Hepatocyte (in vitro differentiated cells): ENCODE data around the gene ITIH6. TPM values are rescaled to one million over a fixed set of nuclear protein-coding genes. Genes with fewer than 3 reads are reported as not detected.
A peak's percentile ranks its signal among the peaks of the same experiment; 100 is the strongest.

Source experiments
- DNase-seq: peaks from one replicate; pipeline ENCODE4 v3.0.0-alpha.2; 2016; ENCODE audit warnings: low spot score
- H2AFZ ChIP-seq: fragments of 200-600 bp; sonication (generic); 2 replicates; pipeline ENCODE4 v1.6.0; 2016; ENCODE audit warnings: antibody characterized with exemption, mild to moderate bottlenecking
- H3K27ac ChIP-seq: fragments of 200-600 bp; sonication (generic); 2 replicates; pipeline ENCODE4 v1.5.1; 2016; ENCODE audit warnings: mild to moderate bottlenecking
- H3K27me3 ChIP-seq: fragments of 200-600 bp; sonication (generic); 2 replicates; pipeline ENCODE4 v1.6.1; 2016
- H3K36me3 ChIP-seq: fragments of 200-600 bp; sonication (generic); replicated peaks from 2 replicates; pipeline ENCODE4 v1.5.1; 2016; ENCODE audit warnings: low read depth; ENCODE audit not compliant: insufficient read depth
- H3K4me1 ChIP-seq: fragments of 200-600 bp; sonication (generic); 2 replicates; pipeline ENCODE4 v1.5.1; 2016; ENCODE audit warnings: mild to moderate bottlenecking, moderate library complexity; ENCODE audit not compliant: insufficient read depth
- H3K4me2 ChIP-seq: fragments of 200-600 bp; sonication (generic); 2 replicates; pipeline ENCODE4 v1.6.0; 2016
- H3K4me3 ChIP-seq: fragments of 200-600 bp; sonication (generic); 2 replicates; pipeline ENCODE4 v1.5.1; 2016; ENCODE audit warnings: mild to moderate bottlenecking
- H3K79me2 ChIP-seq: fragments of 200-600 bp; sonication (generic); 2 replicates; pipeline ENCODE4 v1.6.0; 2017; ENCODE audit warnings: mild to moderate bottlenecking
- H3K9me2 ChIP-seq: fragments of 200-600 bp; sonication (generic); replicated peaks from 2 replicates; pipeline ENCODE4 v1.6.0; 2017; ENCODE audit warnings: mild to moderate bottlenecking; ENCODE audit not compliant: insufficient read depth
- H3K9me3 ChIP-seq: fragments of 200-600 bp; sonication (generic); 2 replicates; pipeline ENCODE4 v1.5.1; 2016; ENCODE audit warnings: low read depth, mild to moderate bottlenecking
- H4K20me1 ChIP-seq: fragments of 200-600 bp; sonication (generic); 2 replicates; pipeline ENCODE4 v1.6.0; 2016; ENCODE audit warnings: mild to moderate bottlenecking; ENCODE audit not compliant: insufficient read depth, poor library complexity, severe bottlenecking
- EZH2 ChIP-seq: fragments of 200-600 bp; sonication (generic); IDR thresholded peaks from 2 replicates; pipeline ENCODE4 v1.6.1; 2016; ENCODE audit warnings: antibody characterized with exemption, mild to moderate bottlenecking, borderline replicate concordance
- EZH2phosphoT487 ChIP-seq: fragments of 200-600 bp; sonication (generic); IDR thresholded peaks from one replicate; pipeline ENCODE4 v1.6.1; 2018; ENCODE audit warnings: antibody characterized with exemption, mild to moderate bottlenecking, low read depth, moderate library complexity; ENCODE audit not compliant: unreplicated experiment, severe bottlenecking
- WGBS: methylation state at CpG from one replicate; pipeline ENCODE4 v1.1.6; 2016; ENCODE audit warnings: low lambda C conversion rate; ENCODE audit errors: missing lambda C conversion rate; 5-methylcytosine and 5-hydroxymethylcytosine counted together
- polyA plus RNA-seq: library from polyadenylated mRNA; unstranded; fragments of >200 nt; fragmentation: Nextera tagmentation; extraction: Ambion mirVana; gene quantifications from 2 replicates; pipeline ENCODE4 v1.2.1, GENCODE V29; 2016
- total RNA-seq: library from RNA; depleted of rRNA; stranded (reverse); fragments of >200 nt; gene quantifications from 2 replicates; pipeline ENCODE4 v1.2.3, GENCODE V29; 2014
- TF ChIP-seq, protein P1 (sequence below): fragments of 200-600 bp; sonication (generic); IDR thresholded peaks from 2 replicates; pipeline ENCODE4 v1.5.1; 2016; ENCODE audit warnings: antibody characterized with exemption, mild to moderate bottlenecking; ENCODE audit not compliant: poor library complexity

ITIH6 gene
- total and polyA plus RNA-seq, 2 experiments from 2014 or later = not detected

DNA sequence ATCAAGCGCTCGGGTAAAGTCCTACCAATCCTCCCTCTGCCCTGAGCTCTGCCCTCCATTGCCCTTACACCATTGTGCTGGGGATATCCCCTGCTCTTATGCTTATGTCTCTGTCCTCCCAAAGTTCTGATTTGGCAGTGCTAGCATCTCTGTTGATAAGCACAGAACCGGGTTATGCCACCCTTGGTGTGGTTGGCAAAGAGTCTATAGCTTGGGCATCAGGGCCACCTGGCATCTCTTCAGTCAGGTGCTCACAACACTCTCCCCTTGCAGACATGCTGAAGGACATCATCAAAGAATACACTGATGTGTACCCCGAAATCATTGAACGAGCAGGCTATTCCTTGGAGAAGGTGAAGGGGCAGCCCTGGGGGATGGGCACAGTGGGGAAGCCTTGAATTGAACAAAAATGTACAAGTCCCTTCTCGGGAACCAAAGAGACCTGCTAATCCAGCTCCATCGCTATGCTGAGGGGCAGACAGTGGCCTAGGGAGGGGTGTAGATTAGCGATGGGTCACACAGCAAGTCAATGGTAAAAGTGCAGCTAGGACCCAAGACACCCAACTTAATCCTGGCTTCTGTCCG is 13.3 kb upstream of the ITIH6 start:
- H3K27ac ChIP-seq = no peak overlapping the region
- no peaks in the 10 kb centered on the region for H3K27me3 ChIP-seq
- TF ChIP-seq EZH2phosphoT487 = no peak
- TF ChIP-seq, protein P1, sequence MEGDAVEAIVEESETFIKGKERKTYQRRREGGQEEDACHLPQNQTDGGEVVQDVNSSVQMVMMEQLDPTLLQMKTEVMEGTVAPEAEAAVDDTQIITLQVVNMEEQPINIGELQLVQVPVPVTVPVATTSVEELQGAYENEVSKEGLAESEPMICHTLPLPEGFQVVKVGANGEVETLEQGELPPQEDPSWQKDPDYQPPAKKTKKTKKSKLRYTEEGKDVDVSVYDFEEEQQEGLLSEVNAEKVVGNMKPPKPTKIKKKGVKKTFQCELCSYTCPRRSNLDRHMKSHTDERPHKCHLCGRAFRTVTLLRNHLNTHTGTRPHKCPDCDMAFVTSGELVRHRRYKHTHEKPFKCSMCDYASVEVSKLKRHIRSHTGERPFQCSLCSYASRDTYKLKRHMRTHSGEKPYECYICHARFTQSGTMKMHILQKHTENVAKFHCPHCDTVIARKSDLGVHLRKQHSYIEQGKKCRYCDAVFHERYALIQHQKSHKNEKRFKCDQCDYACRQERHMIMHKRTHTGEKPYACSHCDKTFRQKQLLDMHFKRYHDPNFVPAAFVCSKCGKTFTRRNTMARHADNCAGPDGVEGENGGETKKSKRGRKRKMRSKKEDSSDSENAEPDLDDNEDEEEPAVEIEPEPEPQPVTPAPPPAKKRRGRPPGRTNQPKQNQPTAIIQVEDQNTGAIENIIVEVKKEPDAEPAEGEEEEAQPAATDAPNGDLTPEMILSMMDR = no peak
- no peak for TF ChIP-seq EZH2
- H3K4me3 ChIP-seq = no peak overlapping the region
- no peak overlapping the region for H2AFZ ChIP-seq
- no peaks in the 10 kb centered on the region for H3K9me3 ChIP-seq
- peaks cover 25% of the 10 kb centered on the region for H3K79me2 ChIP-seq
- peak overlapping the region; percentile 79 for H3K4me2 ChIP-seq
- no peaks in the 10 kb centered on the region for H3K9me2 ChIP-seq
- H4K20me1 ChIP-seq = peaks cover 45% of the 10 kb centered on the region
- WGBS = 89% methylated on average over 9 of the region's 9 CpGs
- no peak for DNase-seq
- H3K36me3 ChIP-seq = no peaks in the 10 kb centered on the region
- H3K4me1 ChIP-seq = peaks cover 4% of the 10 kb centered on the region

DNA sequence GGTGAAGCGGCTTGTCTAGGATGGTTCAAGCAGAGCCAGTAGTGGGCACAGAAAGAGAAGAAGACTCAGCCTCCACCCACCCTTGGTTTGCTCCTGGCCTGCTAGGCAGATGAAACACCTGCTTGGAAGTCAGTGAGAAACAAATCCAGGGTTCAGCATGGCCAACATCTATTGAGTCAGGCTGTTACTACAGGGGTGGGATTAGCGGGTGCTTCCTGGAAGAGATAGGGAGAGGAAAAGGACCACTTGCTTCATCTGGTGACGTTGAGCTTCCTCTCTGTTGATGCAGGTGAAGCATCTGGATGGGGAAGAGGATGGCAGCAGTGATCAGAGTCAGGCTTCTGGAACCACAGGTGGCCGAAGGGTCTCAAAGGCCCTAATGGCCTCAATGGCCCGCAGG is 12.5 kb upstream of the ITIH6 start:
- H3K4me3 ChIP-seq = no peak overlapping the region
- H3K27me3 ChIP-seq = no peaks in the 10 kb centered on the region
- TF ChIP-seq EZH2phosphoT487 (no peak), EZH2 (no peak)
- TF ChIP-seq, protein P1 = no peak
- no peaks in the 10 kb centered on the region for H3K9me2 ChIP-seq
- 82% methylated on average over 5 of the region's 5 CpGs for WGBS
- peaks cover 25% of the 10 kb centered on the region for H3K79me2 ChIP-seq
- no peak overlapping the region for H3K27ac ChIP-seq
- H4K20me1 ChIP-seq = peaks cover 45% of the 10 kb centered on the region
- H3K36me3 ChIP-seq = no peaks in the 10 kb centered on the region
- H3K9me3 ChIP-seq = no peaks in the 10 kb centered on the region
- DNase-seq = no peak
- H3K4me1 ChIP-seq = peaks cover 4% of the 10 kb centered on the region
- H2AFZ ChIP-seq = no peak overlapping the region
- H3K4me2 ChIP-seq = peak overlapping the region; percentile 79

- Histone ChIP-seq H3K4me2 (peak overlapping the region; percentile 79), H3K79me2 (peaks cover 25% of the 10 kb centered on the region), H3K4me1 (peaks cover 4% of the 10 kb centered on the region), H2AFZ (peak overlapping the region; percentile 22), H4K20me1 (peaks cover 39% of the 10 kb centered on the region), H3K9me2 (no peaks in the 10 kb centered on the region), H3K9me3 (no peaks in the 10 kb centered on the region), H3K27ac (peak overlapping the region; percentile 97), H3K27me3 (no peaks in the 10 kb centered on the region), H3K36me3 (no peaks in the 10 kb centered on the region), H3K4me3 (peak overlapping the region; percentile 42)
- 43% methylated on average over 28 of the region's 38 CpGs for whole genome bisulfite sequencing
- peak; percentile 96 for DNase-seq
- TF ChIP-seq EZH2phosphoT487 (no peak), EZH2 (no peak)
- TF ChIP-seq, protein P1 = no peak
Measured at GRCh38 chrX:54808605-54809483, 10.8 kb upstream of the ITIH6 start.
